ENCODE measurements around the gene GTF2IRD1.

The GTF2IRD1 gene

GRCh38 chr7:74570533-74571156, 116.9 kb downstream of the GTF2IRD1 start:
- no peak for DNase-seq

GRCh38 chr7:74572301-74572979, 118.7 kb downstream of the GTF2IRD1 start:
- DNase-seq, result no peak

GRCh38 chr7:74573512-74573911, 119.8 kb downstream of the GTF2IRD1 start:
- no peak for DNase-seq

- DNase-seq, result no peak
Observed at GRCh38 chr7:74575083-74575784, 121.5 kb downstream of the GTF2IRD1 start.

- no peak for DNase-seq
Observed at GRCh38 chr7:74575811-74576210, 122.1 kb downstream of the GTF2IRD1 start.

- no peak for DNase-seq
Observed at GRCh38 chr7:74579800-74580685, 126.3 kb downstream of the GTF2IRD1 start.

- DNase-seq, result no peak
Observed at GRCh38 chr7:74581916-74582440, 128.3 kb downstream of the GTF2IRD1 start.

GRCh38 chr7:74582447-74583039, 128.8 kb downstream of the GTF2IRD1 start:
- DNase-seq, result no peak

- no peak for DNase-seq
Observed at GRCh38 chr7:74583630-74584029, 129.9 kb downstream of the GTF2IRD1 start.

- DNase-seq, result no peak
Observed at GRCh38 chr7:74584160-74584954, 130.7 kb downstream of the GTF2IRD1 start.

- DNase-seq, result no peak
Observed at GRCh38 chr7:74585844-74586243, 132.1 kb downstream of the GTF2IRD1 start.

- DNase-seq, result no peak
Observed at GRCh38 chr7:74586258-74587175, 132.8 kb downstream of the GTF2IRD1 start.

- no peak for DNase-seq
Observed at GRCh38 chr7:74587435-74588126, 133.9 kb downstream of the GTF2IRD1 start.

GRCh38 chr7:74590813-74591212, 137.1 kb downstream of the GTF2IRD1 start:
- no peak for DNase-seq

GRCh38 chr7:74598558-74598957, 144.9 kb downstream of the GTF2IRD1 start:
- DNase-seq, result no peak

GRCh38 chr7:74599244-74599643, 145.5 kb downstream of the GTF2IRD1 start:
- DNase-seq, result no peak

GRCh38 chr7:74604326-74605020, 150.8 kb downstream of the GTF2IRD1 start:
- no peak for DNase-seq

GRCh38 chr7:74606101-74606908, 152.6 kb downstream of the GTF2IRD1 start:
- DNase-seq, result no peak

All from NCI-H774 (cell line).